HepG2 (cell line): ENCODE results near the gene SMIM13. TPM values are rescaled to one million over a fixed set of nuclear protein-coding genes. Genes with fewer than 3 reads are reported as not detected.

Experiments
- ATF7 ChIP-seq, 2 experiments: fragments of 450-650 bp in 1 of 2; sonication (generic) in 1 of 2; formaldehyde crosslinking in 1 of 2; IDR thresholded peaks; 2 replicates each; pipeline versions ENCODE4 v1.4.0 to v1.6.1; 2016 to 2020; ENCODE audit warnings: antibody characterized with exemption in 1 of 2, mild to moderate bottlenecking in 1 of 2, missing genetic modification reagents in 1 of 2
- CCDC6 ChIP-seq: sonication (generic); formaldehyde crosslinking; IDR thresholded peaks from 2 replicates; pipeline ENCODE4 v1.8.1; 2022; ENCODE audit warnings: mild to moderate bottlenecking, missing genetic modification reagents, moderate library complexity
- DNMT1 ChIP-seq: sonication (generic); formaldehyde crosslinking; IDR thresholded peaks from 2 replicates; pipeline ENCODE4 v1.5.1; 2020; ENCODE audit warnings: mild to moderate bottlenecking, missing genetic modification reagents
- FOSL2 ChIP-seq: sonication (generic); formaldehyde crosslinking; IDR thresholded peaks from 2 replicates; pipeline ENCODE4 v1.4.0; 2020; ENCODE audit warnings: missing genetic modification reagents
- HIC2 ChIP-seq: sonication (generic); formaldehyde crosslinking; IDR thresholded peaks from 2 replicates; pipeline ENCODE4 v1.9.0; 2022; ENCODE audit warnings: low read depth, missing genetic modification reagents
- MAFK ChIP-seq, 2 experiments: IDR thresholded peaks in 1 of 2; conservative IDR thresholded peaks in 1 of 2; 2 replicates each; pipeline ENCODE4 v1.6.1; 2011; ENCODE audit warnings: improper control_type of control experiment in 2 of 2, low read length in 2 of 2
- MIER2 ChIP-seq: IDR thresholded peaks from 2 replicates; pipeline ENCODE4 v1.6.1; 2016; ENCODE audit warnings: missing biosample characterization, missing genetic modification reagents
- MIXL1 ChIP-seq: IDR thresholded peaks from 2 replicates; pipeline ENCODE4 v1.6.1; 2016
- MYPOP ChIP-seq: sonication (generic); formaldehyde crosslinking; IDR thresholded peaks from 2 replicates; pipeline ENCODE4 v1.8.1; 2023; ENCODE audit warnings: mild to moderate bottlenecking, moderate library complexity, missing genetic modification reagents
- NCOR1 ChIP-seq: fragments of 200-600 bp; sonication (generic); IDR thresholded peaks from 2 replicates; pipeline ENCODE4 v1.7.0; 2017; ENCODE audit warnings: antibody characterized with exemption, low read length, borderline replicate concordance
- NR2F6 ChIP-seq, 2 experiments: IDR thresholded peaks; 2 replicates each; pipeline ENCODE4 v1.6.1; 2016; ENCODE audit warnings: antibody characterized with exemption in 1 of 2, mild to moderate bottlenecking in 1 of 2
- RFX5 ChIP-seq: IDR thresholded peaks from 2 replicates; pipeline ENCODE4 v1.6.1; 2011; ENCODE audit warnings: low read depth, low read length, improper control_type of control experiment
- SOX6 ChIP-seq, 2 experiments: fragments of 450-650 bp in 1 of 2; sonication (generic) in 1 of 2; formaldehyde crosslinking in 1 of 2; IDR thresholded peaks; 2 replicates each; pipeline versions ENCODE4 v1.4.0 to v1.6.1; 2017 to 2020; ENCODE audit warnings: antibody characterized with exemption in 1 of 2, mild to moderate bottlenecking in 1 of 2, missing genetic modification reagents in 1 of 2
- SSRP1 ChIP-seq: IDR thresholded peaks from 2 replicates; pipeline ENCODE4 v1.6.1; 2016; ENCODE audit warnings: control low read depth
- TGIF2 ChIP-seq: IDR thresholded peaks from 2 replicates; pipeline ENCODE4 v1.6.1; 2016; ENCODE audit warnings: control low read depth, missing compliant biosample characterization
- ZBTB43 ChIP-seq: sonication (generic); formaldehyde crosslinking; conservative IDR thresholded peaks from 2 replicates; pipeline ENCODE4 v1.4.0; 2020; ENCODE audit warnings: missing genetic modification reagents
- ZBTB7B ChIP-seq: sonication (generic); formaldehyde crosslinking; IDR thresholded peaks from 2 replicates; pipeline ENCODE4 v1.4.0; 2020; ENCODE audit warnings: missing genetic modification reagents
- ZGPAT ChIP-seq: IDR thresholded peaks from 2 replicates; pipeline ENCODE4 v1.6.1; 2016; ENCODE audit warnings: mild to moderate bottlenecking
- ZNF317 ChIP-seq: sonication (generic); formaldehyde crosslinking; IDR thresholded peaks from 2 replicates; pipeline ENCODE4 v1.5.0; 2020; ENCODE audit warnings: mild to moderate bottlenecking, missing genetic modification reagents
- ZNF557 ChIP-seq: sonication (generic); formaldehyde crosslinking; IDR thresholded peaks from 2 replicates; pipeline ENCODE4 v1.4.0; 2020; ENCODE audit warnings: missing genetic modification reagents
- polyA plus RNA-seq, 8 experiments: library from polyadenylated mRNA; depleted of rRNA in 3 of 8; stranded (reverse) in 7 of 8; unstranded in 1 of 8; fragments of >200 nt; fragmentation: Illumina TruSeq in 4 of 8; extraction: Trizol in 4 of 8; gene quantifications; 2 replicates each; pipeline versions ENCODE4 v1.2.1 to v1.2.3, GENCODE V29; 2011 to 2016; ENCODE audit warnings: low read depth in 4 of 8, missing spikeins in 1 of 8, mixed read lengths in 1 of 8; ENCODE audit not compliant: insufficient read depth in 1 of 8
- total RNA-seq, 5 experiments: library from RNA; depleted of rRNA; stranded (reverse); fragments of >200 nt; fragmentation: Illumina TruSeq; extraction: Trizol; gene quantifications; 2 replicates each; pipeline ENCODE4 v1.2.3, GENCODE V29; 2016; ENCODE audit warnings: low read depth in 1 of 5
- TF ChIP-seq, protein P1 (sequence below): sonication (generic); formaldehyde crosslinking; conservative IDR thresholded peaks from 2 replicates; pipeline ENCODE4 v1.8.1; 2023; ENCODE audit warnings: missing genetic modification reagents

Gene SMIM13
- total and polyA plus RNA-seq, 2 of the 13 experiments (the other 11 are each of a cell fraction or from before 2014, with no cell fraction given), result 2.7 to 10.2 TPM

- TF ChIP-seq SSRP1 (CRISPR knock-in tag) (no peak), ZNF317 (CRISPR knock-in tag) (peak; percentile 77; the same call in 1 of the 2 replicates), ATF7 (IDR thresholded peaks at IDR 0.05) (peak; percentile 21; the same call in 1 of the 2 replicates), ATF7 (CRISPR knock-in tag; IDR thresholded peaks at IDR 0.05) (no peak; the same call in 1 of the 2 replicates), ZGPAT (peak; percentile 79; the same call in 1 of the 2 replicates), NCOR1 (peak; percentile 96; the same call in 1 of the 2 replicates), DNMT1 (CRISPR knock-in tag) (no peak), ZBTB7B (CRISPR knock-in tag) (peak; percentile 71), FOSL2 (CRISPR knock-in tag) (peak; percentile 39; the same call in 1 of the 2 replicates), RFX5 (no peak), MIXL1 (peak; percentile 91; the same call in 1 of the 2 replicates), TGIF2 (CRISPR knock-in tag) (0 out of 2 replicates have a peak, but pooled peaks have one; percentile 6), ZBTB43 (CRISPR knock-in tag) (0 out of 2 replicates have a peak, but pooled peaks have one; percentile 15), SOX6 (IDR thresholded peaks at IDR 0.05) (no peak), SOX6 (CRISPR knock-in tag; IDR thresholded peaks at IDR 0.05) (peak; percentile 69; the same call in 1 of the 2 replicates), NR2F6 (IDR thresholded peaks at IDR 0.05) (peak; percentile 89), NR2F6 (CRISPR knock-in tag; IDR thresholded peaks at IDR 0.05) (peak; percentile 89), ZNF557 (CRISPR knock-in tag) (no peak), HIC2 (CRISPR knock-in tag) (no peak), MYPOP (CRISPR knock-in tag) (0 out of 2 replicates have a peak, but pooled peaks have one; percentile 36), MIER2 (CRISPR knock-in tag) (0 out of 2 replicates have a peak, but pooled peaks have one; percentile 19), MAFK (conservative IDR thresholded peaks at IDR 0.05 in 1 of 2, IDR thresholded peaks at IDR 0.05 in 1 of 2; ENCODE audit: low read length in 2 of 2) (peak; percentile 50 to 54; a peak in 3 of 4 replicates), CCDC6 (CRISPR knock-in tag) (no peak)
- TF ChIP-seq, protein P1, sequence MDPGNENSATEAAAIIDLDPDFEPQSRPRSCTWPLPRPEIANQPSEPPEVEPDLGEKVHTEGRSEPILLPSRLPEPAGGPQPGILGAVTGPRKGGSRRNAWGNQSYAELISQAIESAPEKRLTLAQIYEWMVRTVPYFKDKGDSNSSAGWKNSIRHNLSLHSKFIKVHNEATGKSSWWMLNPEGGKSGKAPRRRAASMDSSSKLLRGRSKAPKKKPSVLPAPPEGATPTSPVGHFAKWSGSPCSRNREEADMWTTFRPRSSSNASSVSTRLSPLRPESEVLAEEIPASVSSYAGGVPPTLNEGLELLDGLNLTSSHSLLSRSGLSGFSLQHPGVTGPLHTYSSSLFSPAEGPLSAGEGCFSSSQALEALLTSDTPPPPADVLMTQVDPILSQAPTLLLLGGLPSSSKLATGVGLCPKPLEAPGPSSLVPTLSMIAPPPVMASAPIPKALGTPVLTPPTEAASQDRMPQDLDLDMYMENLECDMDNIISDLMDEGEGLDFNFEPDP, result no peak
Observed at GRCh38 chr6:11066505-11067347, 26.9 kb upstream of the SMIM13 start (continued).
